HG03571 (cell line): ENCODE data around the gene SLPI.

Source experiments
- ATAC-seq: cut with Tn5 transposase; IDR thresholded peaks from one replicate; pipeline ENCODE4 v1.9.1; 2021; ENCODE audit not compliant: unreplicated experiment

The SLPI gene

DNA sequence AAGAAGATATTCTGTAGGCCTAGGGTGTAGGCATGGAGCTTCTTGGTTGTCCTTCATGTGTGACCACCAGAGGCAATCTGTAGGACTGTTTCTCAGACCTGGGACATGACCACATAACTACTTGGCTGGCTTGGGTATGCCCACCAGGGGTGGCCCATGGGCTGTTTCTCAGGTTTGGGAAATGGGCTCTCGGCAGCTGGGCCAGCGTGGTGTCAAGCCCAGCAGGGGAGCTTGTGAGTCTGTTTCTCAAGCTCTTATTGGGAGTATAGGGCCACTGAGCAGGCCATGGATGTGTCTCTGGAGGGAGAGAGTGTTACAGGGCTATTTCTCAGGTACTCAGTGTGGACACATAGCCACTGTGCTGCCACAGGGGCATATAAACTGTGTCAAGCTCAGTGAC lies 35.7 kb downstream of the SLPI start:
- ATAC-seq: no peak

DNA sequence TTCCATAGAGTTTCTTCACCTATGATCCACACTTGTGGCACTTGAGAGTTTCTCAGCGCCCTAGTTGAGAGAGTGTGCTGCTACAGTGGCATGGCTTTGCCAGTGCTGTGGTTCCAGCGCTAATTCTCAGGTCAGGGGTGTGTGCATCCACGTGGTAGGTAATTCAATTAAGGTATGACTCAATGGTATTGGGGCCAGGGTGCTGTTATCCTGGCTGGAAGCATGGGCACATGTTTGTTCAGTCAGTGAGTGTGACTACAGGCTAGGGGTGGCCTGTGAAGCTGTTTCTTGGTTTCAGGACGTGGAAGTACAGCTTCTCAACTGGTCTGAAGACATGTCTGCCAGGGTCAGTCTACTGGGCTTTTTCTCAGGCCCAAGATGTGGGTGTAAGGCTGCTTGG lies 36.2 kb downstream of the SLPI start:
- no peak for ATAC-seq

DNA sequence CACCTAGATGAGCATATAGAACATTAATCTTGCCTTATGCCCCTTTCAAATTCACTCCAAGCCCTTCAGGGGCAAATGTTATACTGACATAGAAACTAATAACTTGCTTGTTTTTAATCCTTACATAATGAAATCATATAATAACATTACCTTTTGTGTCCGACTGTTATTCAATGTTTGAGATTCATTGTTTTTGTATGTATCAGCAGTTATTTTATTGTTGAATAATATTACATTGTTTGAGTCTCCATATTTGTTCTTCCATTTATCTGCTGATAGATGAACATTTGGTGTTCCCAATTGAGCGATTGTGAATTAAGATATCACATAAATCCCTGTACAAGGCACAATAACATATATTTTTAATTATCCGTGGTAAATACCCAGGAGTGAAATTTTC lies 41.5 kb downstream of the SLPI start:
- no peak for ATAC-seq

DNA sequence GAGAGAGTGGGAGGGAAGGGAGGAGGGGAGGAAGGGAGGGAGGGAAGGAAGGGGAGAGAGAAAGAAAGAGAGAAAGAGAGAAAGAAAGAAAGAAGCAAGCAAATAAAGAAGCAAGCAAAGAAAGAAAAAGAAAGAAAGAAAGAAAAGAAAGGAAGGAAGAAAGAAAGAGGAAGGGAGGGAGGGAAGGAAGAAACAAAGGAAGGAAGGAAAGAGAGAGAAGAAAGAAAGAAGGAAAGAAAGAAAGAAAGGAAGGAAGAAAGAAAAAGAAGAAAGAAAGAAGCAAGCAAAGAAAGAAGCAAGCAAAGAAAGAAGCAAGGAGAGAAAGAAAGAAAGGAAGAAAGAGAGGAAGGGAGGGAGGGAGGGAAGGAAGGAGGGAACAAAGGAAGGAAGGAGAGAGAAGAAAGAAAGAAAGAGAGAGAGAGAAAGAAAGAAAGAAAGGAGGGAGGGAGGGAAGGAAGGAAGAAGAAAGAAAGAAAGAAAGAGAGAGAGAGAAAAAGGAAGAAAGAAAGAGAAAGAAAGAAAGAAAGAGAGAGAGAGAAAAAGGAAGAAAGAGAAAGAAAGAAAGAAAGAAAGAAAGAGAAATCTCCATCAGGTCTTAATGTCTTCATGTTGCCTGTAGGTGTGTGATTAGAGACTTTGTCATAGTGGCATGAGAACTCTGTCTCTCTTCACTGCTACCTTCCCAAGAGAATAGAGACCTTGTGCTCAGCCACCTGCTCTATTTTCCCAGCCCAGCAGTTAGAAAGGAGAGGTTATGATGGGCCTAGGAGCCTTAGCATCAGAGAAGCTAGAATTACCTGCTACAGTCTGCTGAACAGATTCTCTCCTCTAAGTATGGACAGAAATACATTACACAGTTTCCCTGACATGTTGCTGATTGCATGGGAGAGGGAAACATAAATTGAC lies 42.5 kb downstream of the SLPI start:
- no peak for ATAC-seq

DNA sequence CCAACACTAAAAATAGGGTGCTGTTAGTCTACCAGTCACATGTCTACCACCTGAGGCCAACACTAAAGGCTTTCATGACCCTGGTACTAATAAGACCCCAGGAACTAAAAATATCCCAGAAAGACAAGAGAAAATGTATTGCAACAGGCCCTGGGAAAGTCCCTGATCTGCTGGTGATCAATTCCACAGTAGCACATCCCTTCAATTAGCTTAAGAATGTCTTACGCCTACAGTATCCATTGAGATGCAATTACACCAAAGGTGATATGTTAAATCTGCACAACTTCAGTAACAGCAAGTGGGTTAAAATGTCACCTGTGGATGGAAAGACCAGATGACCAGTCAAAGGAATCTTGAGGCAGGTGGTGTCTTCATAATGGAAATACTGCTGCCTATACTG lies 44.4 kb downstream of the SLPI start:
- ATAC-seq: no peak

DNA sequence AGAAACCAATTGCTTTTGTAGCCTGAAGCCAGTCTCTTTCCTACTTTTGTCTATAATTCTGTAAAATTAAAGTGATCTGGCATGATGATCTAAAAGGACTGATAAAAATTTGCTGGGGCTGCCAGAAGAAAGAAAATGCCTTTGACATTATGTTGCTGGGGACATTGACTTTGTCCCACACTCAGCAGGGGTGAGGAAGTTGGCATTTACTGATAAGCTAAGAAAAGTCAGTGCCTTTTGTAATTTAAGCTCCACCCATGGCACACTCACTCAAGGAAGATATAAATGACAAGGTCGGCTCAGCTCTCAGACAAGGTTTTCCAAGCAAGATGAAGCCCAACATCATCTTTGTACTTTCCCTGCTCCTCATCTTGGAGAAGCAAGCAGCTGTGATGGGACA lies 47.6 kb downstream of the SLPI start, which contains the start of gene SEMG1:
TSS of gene SEMG1 (plus strand) at position 309 of the 400 bp plus-strand sequence. CDS start at position 330, 21 bp downstream.
- no peak for ATAC-seq
